K562 (cell line): Measurements from ENCODE around the gene CCDC87. TPM values are rescaled to one million over a fixed set of nuclear protein-coding genes. Genes with fewer than 3 reads are reported as not detected.

Source experiments
- ATF7 ChIP-seq: fragments of 450-650 bp; IDR thresholded peaks from 2 replicates; pipeline ENCODE4 v1.7.1; 2014; ENCODE audit warnings: mild to moderate bottlenecking, moderate library complexity
- CHD2 ChIP-seq: IDR thresholded peaks from 2 replicates; pipeline ENCODE4 v1.6.1; 2011; ENCODE audit warnings: low read depth, low read length
- CREM ChIP-seq: IDR thresholded peaks from 2 replicates; pipeline ENCODE4 v1.6.1; 2014; ENCODE audit warnings: antibody characterized with exemption, low read depth
- DMBX1 ChIP-seq: fragments of 250-450 bp; sonication (Bioruptor Pico); IDR thresholded peaks from 2 replicates; pipeline ENCODE4 v1.8.0; 2022; ENCODE audit warnings: inconsistent platforms, mild to moderate bottlenecking, moderate library complexity, borderline replicate concordance
- EP400 ChIP-seq: fragments of 450-650 bp; IDR thresholded peaks from 2 replicates; pipeline ENCODE4 v1.6.1; 2017; ENCODE audit warnings: antibody characterized with exemption, mild to moderate bottlenecking, moderate library complexity
- ETV5 ChIP-seq: sonication (generic); formaldehyde crosslinking; IDR thresholded peaks from 2 replicates; pipeline ENCODE4 v1.4.0; 2020; ENCODE audit warnings: low read depth, mild to moderate bottlenecking, missing genetic modification reagents
- EZH2 ChIP-seq: IDR thresholded peaks from 2 replicates; pipeline ENCODE4 v1.6.1; 2012; ENCODE audit warnings: low read depth, mild to moderate bottlenecking, inconsistent platforms, low read length, borderline replicate concordance
- FOXK2 ChIP-seq, 2 experiments: fragments of 450-650 bp; IDR thresholded peaks in 1 of 2; conservative IDR thresholded peaks in 1 of 2; 2 replicates each; pipeline ENCODE4 v1.6.1; 2016; ENCODE audit warnings: low read depth in 2 of 2, mild to moderate bottlenecking in 1 of 2
- GABPA ChIP-seq: fragments of 200-800 bp; sonication (Bioruptor generic); conservative IDR thresholded peaks from 2 replicates; pipeline ENCODE4 v1.6.1; 2016; ENCODE audit warnings: low read depth, missing genetic modification characterization, missing compliant biosample characterization
- HCFC1 ChIP-seq: IDR thresholded peaks from 2 replicates; pipeline ENCODE4 v1.6.1; 2012; ENCODE audit warnings: low read depth, low read length, improper control_type of control experiment
- MAZ ChIP-seq, 2 experiments: fragments of 450-650 bp in 1 of 2; sonication (generic) in 1 of 2; formaldehyde crosslinking; IDR thresholded peaks in 1 of 2; conservative IDR thresholded peaks in 1 of 2; 2 replicates each; pipeline versions ENCODE4 v1.4.0 to v1.5.0; 2020; ENCODE audit warnings: mild to moderate bottlenecking in 1 of 2, missing genetic modification reagents in 1 of 2
- NCOA1 ChIP-seq: fragments of 450-650 bp; IDR thresholded peaks from 2 replicates; pipeline ENCODE4 v1.6.1; 2016; ENCODE audit warnings: low read depth
- NRF1 ChIP-seq, 2 experiments: fragments of 450-650 bp; IDR thresholded peaks in 1 of 2; conservative IDR thresholded peaks in 1 of 2; 2 replicates each; pipeline ENCODE4 v1.6.1; 2014; ENCODE audit warnings: mild to moderate bottlenecking in 2 of 2
- PHF8 ChIP-seq: fragments of 200-600 bp; sonication (generic); IDR thresholded peaks from 2 replicates; pipeline ENCODE4 v1.6.1; 2012; ENCODE audit warnings: mixed run types, mild to moderate bottlenecking, inconsistent platforms, low read length, moderate library complexity, borderline replicate concordance
- RBBP5 ChIP-seq: fragments of 200-600 bp; sonication (generic); IDR thresholded peaks from 2 replicates; pipeline ENCODE4 v1.6.1; 2012; ENCODE audit warnings: borderline replicate concordance, mild to moderate bottlenecking, low read length, control low read depth, inconsistent platforms; ENCODE audit not compliant: insufficient read depth, poor library complexity, severe bottlenecking
- SMAD1 ChIP-seq: fragments of 150-350 bp; IDR thresholded peaks from 2 replicates; pipeline ENCODE4 v1.6.1; 2014; ENCODE audit warnings: low read length, low read depth; ENCODE audit not compliant: partially characterized antibody
- SRSF3 ChIP-seq: fragments of 200-400 bp; formaldehyde crosslinking; IDR thresholded peaks from 2 replicates; pipeline ENCODE4 v1.6.1; 2016; ENCODE audit warnings: mild to moderate bottlenecking, low read length, moderate library complexity; ENCODE audit not compliant: insufficient read depth
- TBL1XR1 ChIP-seq, 2 experiments: IDR thresholded peaks; 2 replicates each; pipeline ENCODE4 v1.6.1; 2012; ENCODE audit warnings: improper control_type of control experiment in 2 of 2, low read length in 2 of 2, mild to moderate bottlenecking in 1 of 2
- VEZF1 ChIP-seq: fragments of 200-800 bp; sonication (Bioruptor generic); IDR thresholded peaks from 2 replicates; pipeline ENCODE4 v1.6.1; 2017; ENCODE audit warnings: missing genetic modification characterization, missing compliant biosample characterization
- ZBED1 ChIP-seq: IDR thresholded peaks from 2 replicates; pipeline ENCODE4 v1.6.1; 2014
- ZBTB1 ChIP-seq: sonication (generic); formaldehyde crosslinking; IDR thresholded peaks from 2 replicates; pipeline ENCODE4 v1.8.1; 2023; ENCODE audit warnings: missing genetic modification reagents, low read depth, mild to moderate bottlenecking, borderline replicate concordance
- ZNF146 ChIP-seq: IDR thresholded peaks from one replicate; pipeline ENCODE4 v1.6.1; 2018; ENCODE audit warnings: missing compliant biosample characterization; ENCODE audit not compliant: unreplicated experiment
- polyA plus RNA-seq, 8 experiments: library from polyadenylated mRNA; depleted of rRNA in 4 of 8; stranded (reverse) in 5 of 8; unstranded in 3 of 8; fragments of >200 nt; fragmentation: Nextera tagmentation in 2 of 8; fragmentation: Illumina TruSeq in 1 of 8; extraction: Ambion mirVana in 2 of 8; extraction: Trizol in 1 of 8; gene quantifications; 2 replicates each; pipeline versions ENCODE4 v1.2.1 to v1.2.3, GENCODE V29; 2011 to 2014; ENCODE audit warnings: inconsistent platforms in 1 of 8, missing spikeins in 1 of 8
- total RNA-seq, 7 experiments: library from RNA; depleted of rRNA in 6 of 7; stranded (reverse); fragments of >200 nt in 6 of 7; fragmentation: Illumina TruSeq in 2 of 7; extraction: Trizol in 2 of 7; gene quantifications; 2 replicates each; pipeline versions ENCODE4 v1.2.1 to v1.2.3, GENCODE V29; 2011 to 2021; ENCODE audit warnings: low replicate concordance in 1 of 7

The CCDC87 gene
- total and polyA plus RNA-seq, 9 of the 15 experiments (the other 6 are each of a cell fraction or from before 2014, with no cell fraction given) = 0.03 to 0.44 (median 0.15) TPM; not detected in 1

GRCh38 chr11:66638177-66639065 is 45.6 kb upstream of the CCDC87 start, which contains the start of gene RBM4 (continued):
- TF ChIP-seq SMAD1 (peak; percentile 40), DMBX1 (CRISPR knock-in tag) (peak; percentile 80), NCOA1 (peak; percentile 31; the same call in 1 of the 2 replicates), HCFC1 (peak; percentile 48; the same call in 1 of the 2 replicates), RBBP5 (peak; percentile 93), ZBTB1 (CRISPR knock-in tag) (no peak), PHF8 (peak; percentile 81; the same call in 1 of the 2 replicates), ZNF146 (CRISPR knock-in tag) (no peak), EP400 (peak; percentile 96), ZBED1 (peak; percentile 69), MAZ (CRISPR knock-in tag; conservative IDR thresholded peaks at IDR 0.05 in 1 of 2, IDR thresholded peaks at IDR 0.05 in 1 of 2) (peak in 1 of 2 experiments; percentile 44; a peak in 1 of 4 replicates), VEZF1 (peak; percentile 80), NRF1 (conservative IDR thresholded peaks at IDR 0.05 in 1 of 2, IDR thresholded peaks at IDR 0.05 in 1 of 2) (peak in 1 of 2 experiments; percentile 36), EZH2 (no peak), GABPA (no peak), FOXK2 (conservative IDR thresholded peaks at IDR 0.05 in 1 of 2, IDR thresholded peaks at IDR 0.05 in 1 of 2; ENCODE audit: low read depth in 2 of 2) (peak in 1 of 2 experiments; percentile 26; a peak in 1 of 4 replicates), TBL1XR1 (IDR thresholded peaks at IDR 0.05; ENCODE audit: low read length in 2 of 2) (peak in 1 of 2 experiments; percentile 17; a peak in 1 of 4 replicates), ATF7 (peak; percentile 72), CREM (peak; percentile 71), ETV5 (CRISPR knock-in tag) (no peak; the same call in 1 of the 2 replicates), CHD2 (peak; percentile 82), SRSF3 (0 out of 2 replicates have a peak, but pooled peaks have one; percentile 70)
